GM12801 (cell line): ENCODE results near the gene BIRC7.

Experiments
- TF ChIP-seq, protein P1 (sequence below): IDR thresholded peaks from one replicate; pipeline ENCODE4 v1.5.1; 2011; ENCODE audit warnings: control low read depth; ENCODE audit not compliant: insufficient read length; ENCODE audit errors: extremely low read depth

Gene BIRC7

GRCh38 chr20:63216849-63217471 lies 18.7 kb upstream of the BIRC7 start:
- TF ChIP-seq, protein P1, sequence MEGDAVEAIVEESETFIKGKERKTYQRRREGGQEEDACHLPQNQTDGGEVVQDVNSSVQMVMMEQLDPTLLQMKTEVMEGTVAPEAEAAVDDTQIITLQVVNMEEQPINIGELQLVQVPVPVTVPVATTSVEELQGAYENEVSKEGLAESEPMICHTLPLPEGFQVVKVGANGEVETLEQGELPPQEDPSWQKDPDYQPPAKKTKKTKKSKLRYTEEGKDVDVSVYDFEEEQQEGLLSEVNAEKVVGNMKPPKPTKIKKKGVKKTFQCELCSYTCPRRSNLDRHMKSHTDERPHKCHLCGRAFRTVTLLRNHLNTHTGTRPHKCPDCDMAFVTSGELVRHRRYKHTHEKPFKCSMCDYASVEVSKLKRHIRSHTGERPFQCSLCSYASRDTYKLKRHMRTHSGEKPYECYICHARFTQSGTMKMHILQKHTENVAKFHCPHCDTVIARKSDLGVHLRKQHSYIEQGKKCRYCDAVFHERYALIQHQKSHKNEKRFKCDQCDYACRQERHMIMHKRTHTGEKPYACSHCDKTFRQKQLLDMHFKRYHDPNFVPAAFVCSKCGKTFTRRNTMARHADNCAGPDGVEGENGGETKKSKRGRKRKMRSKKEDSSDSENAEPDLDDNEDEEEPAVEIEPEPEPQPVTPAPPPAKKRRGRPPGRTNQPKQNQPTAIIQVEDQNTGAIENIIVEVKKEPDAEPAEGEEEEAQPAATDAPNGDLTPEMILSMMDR: no peak

- TF ChIP-seq, protein P1: no peak
These were observed 18.0 kb upstream of the BIRC7 start for GRCh38 chr20:63217706-63218105.

DNA sequence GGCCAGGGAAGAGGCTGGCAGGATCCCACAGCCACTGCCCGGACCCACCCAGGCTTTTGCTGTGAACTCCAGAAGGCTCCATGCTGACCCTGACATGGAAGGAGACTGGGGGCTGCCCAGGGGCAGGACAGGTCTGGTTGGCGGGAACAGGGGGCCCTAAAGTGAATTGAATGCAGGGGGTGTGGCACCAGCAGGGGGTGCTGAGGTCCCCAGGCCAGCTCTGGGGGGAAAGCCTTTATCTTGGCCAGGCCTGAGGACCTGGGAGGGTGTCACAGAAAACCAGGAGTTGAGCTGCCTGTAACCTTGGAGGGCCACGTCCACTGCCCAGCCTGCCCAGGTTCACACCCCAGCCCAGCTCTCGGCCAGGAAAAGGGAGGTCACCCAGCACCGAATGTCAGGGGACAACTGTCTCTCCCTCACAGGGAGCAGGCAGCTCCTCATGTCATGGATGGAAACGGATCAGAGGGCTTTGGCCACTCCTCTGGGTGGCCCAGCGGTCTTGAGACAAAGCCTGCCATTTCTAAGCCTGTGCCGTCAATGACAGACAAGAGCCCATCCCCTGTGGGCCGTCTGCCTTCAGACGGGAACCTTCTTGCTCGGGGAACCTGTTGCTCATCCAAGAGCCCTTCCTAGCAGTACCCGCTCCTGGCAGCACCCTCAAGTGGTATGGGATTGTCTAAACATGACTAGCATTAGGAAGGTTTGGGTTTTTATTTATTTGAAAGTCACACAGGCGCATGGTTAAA lies 16.8 kb upstream of the BIRC7 start:
- TF ChIP-seq, protein P1: no peak

- TF ChIP-seq, protein P1: no peak
These were observed 16.3 kb upstream of the BIRC7 start for GRCh38 chr20:63219447-63219821.

DNA sequence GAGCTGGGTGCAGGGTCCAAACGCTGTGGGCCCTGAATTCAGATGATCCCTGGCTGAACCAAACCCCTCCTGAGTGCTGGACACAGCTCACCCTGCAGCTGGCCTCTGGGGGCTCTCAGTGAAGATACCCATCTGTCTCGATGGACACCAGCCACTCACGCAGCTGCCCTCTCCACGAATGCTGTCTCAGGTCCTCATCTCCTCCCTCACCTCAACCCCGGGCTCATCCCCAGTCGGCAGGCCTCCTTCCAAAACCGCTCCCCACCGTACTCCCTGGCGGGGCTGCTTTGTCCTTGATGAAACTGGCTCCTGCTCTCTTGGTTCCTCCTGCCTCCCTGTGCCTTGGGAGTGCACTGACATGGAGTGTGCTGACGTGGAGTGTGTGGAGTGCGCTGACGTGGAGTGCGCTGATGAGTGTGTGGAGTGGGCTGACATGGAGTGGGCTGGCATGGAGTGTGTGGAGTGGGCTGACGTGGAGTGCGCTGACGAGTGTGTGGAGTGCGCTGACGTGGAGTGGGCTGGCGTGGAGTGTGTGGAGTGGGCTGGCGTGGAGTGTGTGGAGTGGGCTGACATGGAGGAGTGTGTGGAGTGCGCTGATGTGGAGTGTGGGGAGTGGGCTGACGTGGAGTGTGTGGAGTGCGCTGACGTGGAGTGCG lies 15.7 kb upstream of the BIRC7 start:
- TF ChIP-seq, protein P1: no peak

GRCh38 chr20:63220696-63221399 lies 14.9 kb upstream of the BIRC7 start:
- TF ChIP-seq, protein P1: no peak

DNA sequence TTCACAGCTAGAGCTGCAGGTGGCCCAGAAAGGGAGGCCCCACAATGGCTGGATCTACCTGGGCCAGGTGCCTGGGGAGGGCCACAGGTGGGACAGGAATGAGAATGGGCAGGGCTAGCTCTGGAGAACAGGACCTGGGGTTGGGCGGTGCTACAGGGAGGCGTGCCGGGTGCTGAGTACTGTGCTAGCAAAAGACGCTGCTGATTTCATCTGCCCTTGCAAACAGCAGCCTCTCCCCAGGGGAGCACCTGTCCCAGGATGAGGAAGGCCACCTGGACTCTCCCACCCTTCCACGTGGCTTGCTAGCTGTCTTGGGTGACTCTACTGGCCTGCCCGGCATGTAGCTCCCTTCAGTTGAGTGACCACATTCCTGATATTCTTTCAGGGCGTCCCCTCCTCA lies 13.2 kb upstream of the BIRC7 start:
- TF ChIP-seq, protein P1: no peak
